ENCODE measurements around the gene MN1.

Gene MN1

DNA sequence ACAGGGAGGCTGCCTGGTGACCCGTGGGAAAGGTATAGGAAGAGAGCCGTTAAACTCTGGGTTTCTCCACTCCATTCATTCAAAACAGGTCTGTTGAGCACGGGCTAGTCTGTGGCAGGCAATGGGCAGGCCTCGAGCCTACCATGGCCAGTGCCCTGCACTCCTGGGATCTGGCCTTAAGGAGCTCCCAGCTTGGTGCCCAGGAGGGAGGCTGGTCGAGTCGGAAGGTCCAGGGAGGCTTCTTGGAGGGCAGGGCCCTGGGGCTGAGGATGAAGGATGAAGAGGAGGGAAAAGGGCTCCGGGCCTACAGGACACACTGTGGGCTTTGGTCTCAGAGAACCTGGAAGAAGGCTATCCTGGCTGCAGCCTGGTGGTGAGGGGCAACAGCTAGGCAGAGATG is 41.9 kb upstream of the MN1 start:
- no peak for DNase-seq (ENCODE audit: insufficient read length, low spot score)
- FAIRE-seq = no peak
- TF ChIP-seq PAX5 (IDR thresholded peaks at IDR 0.05; ENCODE audit: insufficient read depth, low read length, severe bottlenecking) (no peak), TAF1 (IDR thresholded peaks at IDR 0.05; ENCODE audit: low read depth, low read length) (no peak), POLR2A (IDR thresholded peaks at IDR 0.05; ENCODE audit: low read depth, low read length) (no peak), SPI1 (IDR thresholded peaks at IDR 0.05; ENCODE audit: low read depth, low read length) (no peak)

DNA sequence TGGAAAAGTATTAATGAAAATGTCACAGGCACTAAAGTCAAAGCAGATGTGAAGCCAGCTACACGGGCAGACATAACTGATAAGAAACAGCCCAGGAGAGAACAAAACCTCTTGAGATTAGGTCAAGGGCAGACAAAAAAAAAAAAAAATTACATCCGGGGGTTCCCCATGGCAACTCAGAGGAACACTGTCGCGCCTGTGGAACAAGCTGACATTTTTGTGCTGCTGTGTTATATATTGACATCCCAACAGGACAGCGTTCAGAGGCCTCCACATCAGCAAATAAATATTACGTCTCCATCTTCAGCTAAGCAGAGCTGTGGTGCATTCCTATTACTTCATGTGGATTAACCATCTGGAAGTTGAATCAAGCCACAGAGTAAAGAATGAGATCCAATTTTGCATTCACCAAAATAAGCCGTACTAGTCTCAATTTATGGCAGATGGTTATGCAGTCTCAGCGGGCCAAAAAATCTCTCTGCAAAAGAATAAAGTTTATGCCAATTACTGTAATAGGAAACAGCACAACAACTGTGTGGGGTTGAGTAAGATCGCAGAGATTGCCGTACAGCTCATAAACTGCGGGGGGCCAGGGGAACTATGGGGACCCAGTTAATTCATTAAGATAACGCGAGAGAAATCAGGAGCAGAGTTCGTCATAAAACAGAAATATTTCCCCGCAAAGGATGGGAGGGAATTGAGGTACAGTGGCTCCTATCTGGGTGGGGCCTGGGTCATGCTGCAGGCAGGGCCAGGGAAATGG is 41.3 kb upstream of the MN1 start:
- no peak for FAIRE-seq
- TF ChIP-seq POLR2AphosphoS5 (IDR thresholded peaks at IDR 0.05; ENCODE audit: low read depth, low read length) = no peak
- TF ChIP-seq TAF1 (IDR thresholded peaks at IDR 0.05; ENCODE audit: low read depth, low read length) = no peak
- no peak for TF ChIP-seq POLR2A (IDR thresholded peaks at IDR 0.05; ENCODE audit: low read depth, low read length)
- no peak for DNase-seq (ENCODE audit: insufficient read length, low spot score)

- no peak for DNase-seq (ENCODE audit: insufficient read length, low spot score)
- FAIRE-seq = no peak
- TF ChIP-seq POLR2A (IDR thresholded peaks at IDR 0.05; ENCODE audit: low read depth, low read length) (no peak), PAX5 (IDR thresholded peaks at IDR 0.05; ENCODE audit: insufficient read depth, low read length, severe bottlenecking) (no peak), TAF1 (IDR thresholded peaks at IDR 0.05; ENCODE audit: low read depth, low read length) (no peak), POLR2AphosphoS5 (IDR thresholded peaks at IDR 0.05; ENCODE audit: low read depth, low read length) (no peak), POU2F2 (IDR thresholded peaks at IDR 0.05; ENCODE audit: low read depth, low read length) (no peak), SPI1 (IDR thresholded peaks at IDR 0.05; ENCODE audit: low read depth, low read length) (no peak)
Measured at GRCh38 chr22:27842201-27842600, 40.6 kb upstream of the MN1 start.

GRCh38 chr22:27840436-27840835 is 38.9 kb upstream of the MN1 start:
- no peak for FAIRE-seq
- no peak for TF ChIP-seq POU2F2 (IDR thresholded peaks at IDR 0.05; ENCODE audit: low read depth, low read length)
- no peak for TF ChIP-seq SPI1 (IDR thresholded peaks at IDR 0.05; ENCODE audit: low read depth, low read length)
- TF ChIP-seq POLR2A (IDR thresholded peaks at IDR 0.05; ENCODE audit: low read depth, low read length) = no peak
- no peak for TF ChIP-seq PAX5 (IDR thresholded peaks at IDR 0.05; ENCODE audit: insufficient read depth, low read length, severe bottlenecking)
- TF ChIP-seq POLR2AphosphoS5 (IDR thresholded peaks at IDR 0.05; ENCODE audit: low read depth, low read length) = no peak
- no peak for TF ChIP-seq TAF1 (IDR thresholded peaks at IDR 0.05; ENCODE audit: low read depth, low read length)

GRCh38 chr22:27839057-27839660 is 37.6 kb upstream of the MN1 start:
- TF ChIP-seq PAX5 (IDR thresholded peaks at IDR 0.05; ENCODE audit: insufficient read depth, low read length, severe bottlenecking) = no peak
- no peak for TF ChIP-seq POLR2AphosphoS5 (IDR thresholded peaks at IDR 0.05; ENCODE audit: low read depth, low read length)
- TF ChIP-seq POU2F2 (IDR thresholded peaks at IDR 0.05; ENCODE audit: low read depth, low read length) = no peak
- TF ChIP-seq TAF1 (IDR thresholded peaks at IDR 0.05; ENCODE audit: low read depth, low read length) = no peak
- TF ChIP-seq SPI1 (IDR thresholded peaks at IDR 0.05; ENCODE audit: low read depth, low read length) = no peak
- FAIRE-seq (no peak), DNase-seq (ENCODE audit: insufficient read length, low spot score) (no peak)

More at GRCh38 chr22:27840436-27840835, 38.9 kb upstream of the MN1 start:
- DNase-seq (ENCODE audit: insufficient read length, low spot score) = no peak

DNA sequence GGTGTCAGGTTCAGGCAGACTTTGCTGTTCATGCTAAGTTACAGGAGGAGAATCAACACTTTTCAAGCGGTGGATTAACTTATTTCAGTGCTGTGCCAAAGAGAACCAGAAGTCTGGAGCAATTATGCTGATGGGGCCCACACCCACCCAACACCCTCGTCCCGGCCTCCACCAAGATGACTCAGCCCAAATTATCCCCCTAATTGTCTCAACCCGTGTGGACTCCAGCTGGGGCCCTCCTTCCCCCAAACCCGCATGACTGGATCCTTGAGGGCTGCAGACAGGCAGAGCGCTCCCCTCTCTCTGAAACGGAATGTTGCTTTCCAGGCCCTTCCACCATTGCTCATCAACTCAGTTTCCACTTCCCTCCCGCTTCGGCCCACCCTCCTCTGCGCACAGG is 34.6 kb upstream of the MN1 start:
- TF ChIP-seq PAX5 (IDR thresholded peaks at IDR 0.05; ENCODE audit: insufficient read depth, low read length, severe bottlenecking) = no peak
- TF ChIP-seq POLR2AphosphoS5 (IDR thresholded peaks at IDR 0.05; ENCODE audit: low read depth, low read length) = no peak
- DNase-seq (ENCODE audit: insufficient read length, low spot score) (no peak), FAIRE-seq (no peak)

GRCh38 chr22:27835446-27835845 is 33.9 kb upstream of the MN1 start:
- DNase-seq (ENCODE audit: insufficient read length, low spot score) (no peak), FAIRE-seq (no peak)
- TF ChIP-seq PAX5 (IDR thresholded peaks at IDR 0.05; ENCODE audit: insufficient read depth, low read length, severe bottlenecking) = no peak
- no peak for TF ChIP-seq SPI1 (IDR thresholded peaks at IDR 0.05; ENCODE audit: low read depth, low read length)
- no peak for TF ChIP-seq POLR2AphosphoS5 (IDR thresholded peaks at IDR 0.05; ENCODE audit: low read depth, low read length)
- TF ChIP-seq POU2F2 (IDR thresholded peaks at IDR 0.05; ENCODE audit: low read depth, low read length) = no peak
- no peak for TF ChIP-seq TAF1 (IDR thresholded peaks at IDR 0.05; ENCODE audit: low read depth, low read length)
- TF ChIP-seq POLR2A (IDR thresholded peaks at IDR 0.05; ENCODE audit: low read depth, low read length) = no peak

GRCh38 chr22:27834364-27835185 is 33.0 kb upstream of the MN1 start:
- DNase-seq (ENCODE audit: insufficient read length, low spot score) = no peak
- no peak for TF ChIP-seq POLR2A (IDR thresholded peaks at IDR 0.05; ENCODE audit: low read depth, low read length)
- no peak for TF ChIP-seq SPI1 (IDR thresholded peaks at IDR 0.05; ENCODE audit: low read depth, low read length)
- no peak for TF ChIP-seq POU2F2 (IDR thresholded peaks at IDR 0.05; ENCODE audit: low read depth, low read length)
- no peak for TF ChIP-seq POLR2AphosphoS5 (IDR thresholded peaks at IDR 0.05; ENCODE audit: low read depth, low read length)
- no peak for TF ChIP-seq TAF1 (IDR thresholded peaks at IDR 0.05; ENCODE audit: low read depth, low read length)
- no peak for TF ChIP-seq PAX5 (IDR thresholded peaks at IDR 0.05; ENCODE audit: insufficient read depth, low read length, severe bottlenecking)
- FAIRE-seq = no peak

- no peak for TF ChIP-seq POLR2A (IDR thresholded peaks at IDR 0.05; ENCODE audit: low read depth, low read length)
- TF ChIP-seq PAX5 (IDR thresholded peaks at IDR 0.05; ENCODE audit: insufficient read depth, low read length, severe bottlenecking) = no peak
- TF ChIP-seq POU2F2 (IDR thresholded peaks at IDR 0.05; ENCODE audit: low read depth, low read length) = no peak
- TF ChIP-seq POLR2AphosphoS5 (IDR thresholded peaks at IDR 0.05; ENCODE audit: low read depth, low read length) = no peak
- no peak for TF ChIP-seq TAF1 (IDR thresholded peaks at IDR 0.05; ENCODE audit: low read depth, low read length)
- no peak for TF ChIP-seq SPI1 (IDR thresholded peaks at IDR 0.05; ENCODE audit: low read depth, low read length)
- DNase-seq (ENCODE audit: insufficient read length, low spot score) (no peak), FAIRE-seq (no peak)
Measured at GRCh38 chr22:27833803-27834202, 32.2 kb upstream of the MN1 start.
